ENCODE data around the gene KRTAP5-3.
"Not testable (repeated sequence)": the region's sequence is repeated elsewhere in the genome, so short reads cannot be mapped to it uniquely, and the experiment has no call there.

The KRTAP5-3 gene

GRCh38 chr11:1608363-1608762 is at the start of gene KRTAP5-3:
Gene KRTAP5-3 (minus strand): TSS chr11:1608463. CDS start chr11:1608385, 78 bp downstream.
- DNase-seq: no peak

- DNase-seq: no peak
Observed at GRCh38 chr11:1656670-1657069, 48.4 kb upstream of the KRTAP5-3 start.

GRCh38 chr11:1656061-1656441 is 47.8 kb upstream of the KRTAP5-3 start:
- DNase-seq: no peak

- DNase-seq: no peak
Observed at GRCh38 chr11:1655168-1656060, 47.2 kb upstream of the KRTAP5-3 start.

GRCh38 chr11:1654388-1655167 is 46.3 kb upstream of the KRTAP5-3 start:
- DNase-seq: no peak

- DNase-seq: no peak
Observed at GRCh38 chr11:1653541-1654387, 45.5 kb upstream of the KRTAP5-3 start.

GRCh38 chr11:1652771-1653540 is 44.7 kb upstream of the KRTAP5-3 start:
- peak; percentile 50 for DNase-seq

- DNase-seq: no peak
Observed at GRCh38 chr11:1652442-1652770, 44.1 kb upstream of the KRTAP5-3 start.

- no peak for DNase-seq
Observed at GRCh38 chr11:1652026-1652425, 43.8 kb upstream of the KRTAP5-3 start.

- no peak for DNase-seq
Observed at GRCh38 chr11:1651411-1651980, 43.2 kb upstream of the KRTAP5-3 start.

GRCh38 chr11:1650918-1651262 is 42.6 kb upstream of the KRTAP5-3 start:
- DNase-seq: no peak

GRCh38 chr11:1650034-1650917 is 42.0 kb upstream of the KRTAP5-3 start:
- no peak for DNase-seq

- DNase-seq: no peak
Observed at GRCh38 chr11:1648653-1649420, 40.6 kb upstream of the KRTAP5-3 start.

GRCh38 chr11:1647901-1648652 is 39.8 kb upstream of the KRTAP5-3 start:
- DNase-seq: no peak

- DNase-seq: not testable (repeated sequence)
Observed at GRCh38 chr11:1646540-1646939, 38.3 kb upstream of the KRTAP5-3 start.

- no peak for DNase-seq
Observed at GRCh38 chr11:1645357-1645821, 37.1 kb upstream of the KRTAP5-3 start.

GRCh38 chr11:1644601-1645356 is 36.5 kb upstream of the KRTAP5-3 start:
- DNase-seq: no peak

GRCh38 chr11:1643146-1643690 is 35.0 kb upstream of the KRTAP5-3 start:
- DNase-seq: no peak
